Trophoblast cell (in vitro differentiated cells and primary cell): ENCODE results near the gene RAD51B.

ENCODE experiments used
- DNase-seq, 2 donors: peaks; one replicate each; pipeline ENCODE4 v3.0.0-alpha.2; 2016
- H2AFZ ChIP-seq: 2 replicates; pipeline ENCODE4 v1.6.1; 2013; ENCODE audit warnings: low read length, moderate library complexity, mild to moderate bottlenecking; ENCODE audit not compliant: insufficient read depth, poor library complexity
- H2AK5ac ChIP-seq: 2 replicates; pipeline ENCODE4 v1.6.1; 2013; ENCODE audit warnings: mild to moderate bottlenecking, low read length
- H2BK120ac ChIP-seq: 2 replicates; pipeline ENCODE4 v1.6.1; 2013; ENCODE audit warnings: low read length, mild to moderate bottlenecking, moderate library complexity; ENCODE audit not compliant: insufficient read depth, poor library complexity
- H2BK12ac ChIP-seq: 2 replicates; pipeline ENCODE4 v1.6.1; 2013; ENCODE audit warnings: mild to moderate bottlenecking, low read length, moderate library complexity
- H2BK5ac ChIP-seq: 2 replicates; pipeline ENCODE4 v1.6.1; 2013; ENCODE audit warnings: low read length, low read depth, moderate library complexity, mild to moderate bottlenecking; ENCODE audit not compliant: poor library complexity
- H3K14ac ChIP-seq: 2 replicates; pipeline ENCODE4 v1.6.1; 2013; ENCODE audit warnings: mild to moderate bottlenecking, low read length
- H3K18ac ChIP-seq: 2 replicates; pipeline ENCODE4 v1.6.1; 2013; ENCODE audit warnings: mild to moderate bottlenecking, low read length
- H3K23ac ChIP-seq: 2 replicates; pipeline ENCODE4 v1.6.1; 2013; ENCODE audit warnings: low read length
- H3K27ac ChIP-seq: 2 replicates; pipeline ENCODE4 v1.5.1; 2013; ENCODE audit warnings: low read depth, mild to moderate bottlenecking, inconsistent platforms, low read length, moderate library complexity
- H3K27me3 ChIP-seq: 2 replicates; pipeline ENCODE4 v1.6.1; 2013; ENCODE audit warnings: inconsistent platforms, mild to moderate bottlenecking, low read length, moderate library complexity; ENCODE audit not compliant: insufficient read depth
- H3K36me3 ChIP-seq, 2 experiments: 1 replicate in 1 of 2; 2 replicates in 1 of 2; pipeline ENCODE4 v1.6.1; 2013; ENCODE audit warnings: low read length in 2 of 2, mild to moderate bottlenecking in 2 of 2, moderate library complexity in 1 of 2; ENCODE audit not compliant: insufficient read depth in 2 of 2, control insufficient read depth in 1 of 2
- H3K4ac ChIP-seq: 2 replicates; pipeline ENCODE4 v1.6.1; 2013; ENCODE audit warnings: low read depth, mild to moderate bottlenecking, low read length, moderate library complexity
- H3K4me1 ChIP-seq, 2 experiments: 1 replicate in 1 of 2; 2 replicates in 1 of 2; pipeline ENCODE4 v1.6.1; 2013; ENCODE audit warnings: low read length in 2 of 2, mild to moderate bottlenecking in 2 of 2, moderate library complexity in 1 of 2; ENCODE audit not compliant: insufficient read depth in 2 of 2, control insufficient read depth in 1 of 2
- H3K4me2 ChIP-seq: 2 replicates; pipeline ENCODE4 v1.6.1; 2013; ENCODE audit warnings: inconsistent platforms, mild to moderate bottlenecking, low read length, moderate library complexity
- H3K4me3 ChIP-seq: 2 replicates; pipeline ENCODE4 v1.5.1; 2013; ENCODE audit warnings: mild to moderate bottlenecking, low read depth, low read length, inconsistent platforms
- H3K79me1 ChIP-seq: one replicate; pipeline ENCODE4 v1.6.1; 2013; ENCODE audit warnings: low read length
- H3K79me2 ChIP-seq: 2 replicates; pipeline ENCODE4 v1.6.1; 2013; ENCODE audit warnings: low read length, mild to moderate bottlenecking; ENCODE audit not compliant: control insufficient read depth, insufficient read depth, poor library complexity
- H3K9ac ChIP-seq: 2 replicates; pipeline ENCODE4 v1.6.1; 2013; ENCODE audit warnings: mild to moderate bottlenecking, low read length
- H3K9me3 ChIP-seq: 2 replicates; pipeline ENCODE4 v1.6.1; 2013; ENCODE audit warnings: low read depth, mild to moderate bottlenecking, control low read depth, inconsistent platforms, low read length; ENCODE audit not compliant: insufficient read depth
- H4K12ac ChIP-seq: 2 replicates; pipeline ENCODE4 v1.6.1; 2013; ENCODE audit warnings: low read depth, mild to moderate bottlenecking, low read length, moderate library complexity
- H4K8ac ChIP-seq: 2 replicates; pipeline ENCODE4 v1.6.1; 2013; ENCODE audit warnings: low read depth, mild to moderate bottlenecking, low read length, moderate library complexity
- H4K91ac ChIP-seq: one replicate; pipeline ENCODE4 v1.6.1; 2013; ENCODE audit warnings: low read depth, mild to moderate bottlenecking, low read length, moderate library complexity
- WGBS: extraction: QIAGEN DNeasy Blood & Tissue Kit; methylation state at CpG from one replicate; pipeline ENCODE4 v1.1.7; 2013; ENCODE audit warnings: missing lambda C conversion rate; ENCODE audit not compliant: insufficient read length, insufficient coverage; ENCODE audit errors: extremely low coverage; 5-methylcytosine and 5-hydroxymethylcytosine counted together

The RAD51B gene

GRCh38 chr14:67962215-67962644, 142.7 kb downstream of the RAD51B start:
- Histone ChIP-seq H2BK120ac (no peak overlapping the region), H3K4ac (no peak overlapping the region), H4K12ac (no peak overlapping the region), H3K36me3 (no peaks in the 10 kb centered on the region), H3K27me3 (no peaks in the 10 kb centered on the region), H3K9me3 (no peaks in the 10 kb centered on the region), H3K27ac (no peak overlapping the region), H2AFZ (no peak overlapping the region), H2AK5ac (no peak overlapping the region), H4K8ac (no peak overlapping the region), H3K14ac (no peak overlapping the region), H3K79me1 (peaks cover 6% of the 10 kb centered on the region), H3K23ac (no peak overlapping the region), H3K18ac (no peak overlapping the region), H3K9ac (no peak overlapping the region), H3K4me1 (peaks cover 0 to 3% of the 10 kb centered on the region in 2 experiments), H2BK12ac (no peak overlapping the region), H3K4me2 (no peak overlapping the region), H4K91ac (no peak overlapping the region), H3K79me2 (no peaks in the 10 kb centered on the region), H3K4me3 (no peak overlapping the region), H2BK5ac (no peak overlapping the region)
- WGBS = no CpG with 5 or more reads among the region's 2 CpGs
- no peak for DNase-seq

GRCh38 chr14:67963545-67963944, 144.0 kb downstream of the RAD51B start:
- Histone ChIP-seq H2AFZ (no peak overlapping the region), H2BK120ac (no peak overlapping the region), H3K4me3 (no peak overlapping the region), H3K27me3 (no peaks in the 10 kb centered on the region), H2BK5ac (no peak overlapping the region), H3K14ac (no peak overlapping the region), H3K27ac (no peak overlapping the region), H3K4me2 (no peak overlapping the region), H2AK5ac (no peak overlapping the region), H3K23ac (no peak overlapping the region), H4K12ac (no peak overlapping the region), H3K18ac (no peak overlapping the region), H4K8ac (no peak overlapping the region), H3K4me1 (peaks cover 0 to 3% of the 10 kb centered on the region in 2 experiments), H3K9me3 (peaks cover 3% of the 10 kb centered on the region), H4K91ac (no peak overlapping the region), H3K9ac (no peak overlapping the region), H3K79me2 (no peaks in the 10 kb centered on the region), H3K36me3 (peaks cover 0 to 2% of the 10 kb centered on the region in 2 experiments), H2BK12ac (no peak overlapping the region), H3K79me1 (peaks cover 6% of the 10 kb centered on the region), H3K4ac (no peak overlapping the region)
- WGBS = no CpG with 5 or more reads among the region's 2 CpGs
- DNase-seq = no peak

GRCh38 chr14:67963960-67964812, 144.6 kb downstream of the RAD51B start:
- H3K79me1 ChIP-seq = peaks cover 6% of the 10 kb centered on the region
- H3K4me2 ChIP-seq = no peak overlapping the region
- peaks cover 0 to 2% of the 10 kb centered on the region in 2 experiments for H3K36me3 ChIP-seq
- H2BK120ac ChIP-seq = peak overlapping the region; percentile 76
- DNase-seq = peak in 1 of 2 donors; percentile 37
- no peaks in the 10 kb centered on the region for H3K27me3 ChIP-seq
- no peak overlapping the region for H4K8ac ChIP-seq
- H2BK12ac ChIP-seq = peak overlapping the region; percentile 49
- H4K12ac ChIP-seq = no peak overlapping the region
- no CpG with 5 or more reads among the region's 6 CpGs for WGBS
- H3K27ac ChIP-seq = peak overlapping the region; percentile 75
- H2AFZ ChIP-seq = no peak overlapping the region
- no peak overlapping the region for H3K18ac ChIP-seq
- no peak overlapping the region for H2AK5ac ChIP-seq
- no peak overlapping the region for H3K23ac ChIP-seq
- H3K4ac ChIP-seq = no peak overlapping the region
- peak overlapping the region; percentile 73 for H2BK5ac ChIP-seq
- peaks cover 0 to 3% of the 10 kb centered on the region in 2 experiments for H3K4me1 ChIP-seq
- no peak overlapping the region for H3K9ac ChIP-seq
- no peaks in the 10 kb centered on the region for H3K79me2 ChIP-seq
- H3K9me3 ChIP-seq = peaks cover 3% of the 10 kb centered on the region
- no peak overlapping the region for H3K14ac ChIP-seq
- H4K91ac ChIP-seq = no peak overlapping the region
- no peak overlapping the region for H3K4me3 ChIP-seq

GRCh38 chr14:67965696-67966095, 146.1 kb downstream of the RAD51B start:
- DNase-seq = no peak
- WGBS = no CpG with 5 or more reads among the region's 3 CpGs
- Histone ChIP-seq H3K18ac (no peak overlapping the region), H3K27me3 (no peaks in the 10 kb centered on the region), H3K9ac (no peak overlapping the region), H3K36me3 (peaks cover 0 to 2% of the 10 kb centered on the region in 2 experiments), H2AK5ac (no peak overlapping the region), H3K79me1 (peaks cover 6% of the 10 kb centered on the region), H4K12ac (no peak overlapping the region), H3K4me1 (peaks cover 0 to 3% of the 10 kb centered on the region in 2 experiments), H2BK120ac (peak overlapping the region; percentile 43), H4K8ac (no peak overlapping the region), H2BK5ac (no peak overlapping the region), H3K23ac (no peak overlapping the region), H3K4ac (no peak overlapping the region), H2AFZ (no peak overlapping the region), H3K4me2 (no peak overlapping the region), H3K79me2 (no peaks in the 10 kb centered on the region), H3K4me3 (no peak overlapping the region), H3K14ac (no peak overlapping the region), H2BK12ac (peak overlapping the region; percentile 79), H3K27ac (no peak overlapping the region), H3K9me3 (peaks cover 3% of the 10 kb centered on the region), H4K91ac (peak overlapping the region; percentile 30)
